ENCODE results near the gene SYT11. TPM values are rescaled to one million over a fixed set of nuclear protein-coding genes. Genes with fewer than 3 reads are reported as not detected.

Gene SYT11
- total and polyA plus RNA-seq, 2 of the 8 experiments (the other 6 are each of a cell fraction or from before 2014, with no cell fraction given), result 7.2 to 9.6 TPM

DNA sequence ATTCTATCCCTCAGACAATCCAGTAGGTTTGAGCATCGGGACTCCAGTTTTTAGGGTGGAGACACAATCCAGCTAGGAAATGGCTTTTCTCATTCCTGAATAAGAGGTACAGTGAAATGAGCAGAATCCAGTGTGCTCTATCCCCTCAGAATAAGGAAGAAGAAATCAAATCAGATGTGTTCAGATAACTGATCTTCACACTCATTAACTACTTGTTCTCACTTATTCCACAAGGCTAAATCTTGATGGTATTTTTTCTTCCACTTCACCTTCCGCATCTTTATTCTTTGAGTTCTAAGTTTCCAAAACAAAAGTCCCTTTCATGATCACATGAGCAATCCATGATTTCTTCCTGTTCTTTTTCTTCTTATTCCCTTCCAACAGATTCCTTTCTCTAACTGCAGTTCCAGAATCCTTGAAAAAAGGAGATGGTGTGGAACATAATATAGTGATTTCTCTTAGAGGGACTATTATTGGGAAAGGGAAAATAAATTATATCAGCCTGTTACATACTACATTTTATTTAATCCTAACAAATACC is 1.7 kb downstream of the SYT11 start:
- no peak overlapping the region for H2BK20ac ChIP-seq (ENCODE audit: low read length)

More for the DNA sequence above, 1.7 kb downstream of the SYT11 start:
- Histone ChIP-seq H2BK15ac (ENCODE audit: low read length) (no peak overlapping the region), H3K79me2 (ENCODE audit: control insufficient read depth in 1 of 2, insufficient read depth in 2 of 2, low read length in 2 of 2) (peaks cover 0 to 10% of the 10 kb centered on the region in 2 experiments; a peak in 2 of 4 replicates), H3K9me3 (ENCODE audit: insufficient read depth in 2 of 2, low read depth in 1 of 2, low read length in 1 of 2) (no peaks in the 10 kb centered on the region), H4K91ac (replicated peaks; ENCODE audit: insufficient read length, low read length) (no peak overlapping the region), H2AFZ (ENCODE audit: low read length) (peak overlapping the region; percentile 56), H3K18ac (ENCODE audit: extremely low read depth, low read length) (no peak overlapping the region), H3K23ac (ENCODE audit: insufficient read length) (no peak overlapping the region), H3K56ac (replicated peaks; ENCODE audit: insufficient read length, low read depth, low read length) (no peak overlapping the region), H4K8ac (ENCODE audit: extremely low read depth, insufficient read depth, low read length) (no peak overlapping the region), H4K5ac (ENCODE audit: insufficient read length, low read depth, low read length) (no peak overlapping the region), H3K27ac (ENCODE audit: low read depth, low read length) (peak overlapping the region; percentile 75), H2BK5ac (ENCODE audit: low read depth, low read length) (no peak overlapping the region), H3K79me1 (ENCODE audit: low read depth, low read length) (peaks cover 3% of the 10 kb centered on the region; the same call in 1 of the 2 replicates), H3K36me3 (ENCODE audit: control insufficient read depth in 2 of 4, insufficient read depth in 4 of 4, low read length in 3 of 4) (no peaks in the 10 kb centered on the region), H3K14ac (ENCODE audit: insufficient read length) (no peak overlapping the region), H3K4me1 (replicated peaks in 1 of 4; ENCODE audit: control insufficient read depth in 3 of 4, insufficient read depth in 4 of 4, low read length in 3 of 4) (peaks cover 0 to 6% (median 2%) of the 10 kb centered on the region in 4 experiments; a peak in 4 of 7 replicates), H2BK12ac (ENCODE audit: low read depth, low read length) (no peak overlapping the region), H3K9ac (replicated peaks in 1 of 4; ENCODE audit: extremely low read depth in 1 of 4, low read depth in 3 of 4, low read length in 3 of 4) (peak overlapping the region; percentile 43 to 87 (median 72); a peak in 6 of 7 replicates), H4K20me1 (replicated peaks in 1 of 2; ENCODE audit: control insufficient read depth in 1 of 2, insufficient read depth in 2 of 2, low read length in 2 of 2) (peaks cover 0 to 2% of the 10 kb centered on the region in 2 experiments), H3K4me3 (ENCODE audit: extremely low read depth in 1 of 4, insufficient read depth in 2 of 4, low read depth in 3 of 4, low read length in 4 of 4) (peak overlapping the region in 2 of 4 experiments; percentile 43 to 68; a peak in 3 of 8 replicates), H3K4ac (replicated peaks; ENCODE audit: insufficient read length, low read depth, low read length) (no peak overlapping the region), H3K23me2 (ENCODE audit: low read depth, low read length) (peaks cover 8% of the 10 kb centered on the region), H3K27me3 (replicated peaks in 1 of 4; ENCODE audit: control insufficient read depth in 3 of 4, extremely low read depth in 1 of 4, insufficient read depth in 3 of 4, low read length in 3 of 4) (no peaks in the 10 kb centered on the region), H2BK120ac (replicated peaks; ENCODE audit: low read depth, low read length) (no peak overlapping the region), H2AK5ac (ENCODE audit: low read depth, low read length) (no peak overlapping the region), H3K4me2 (ENCODE audit: insufficient read depth in 1 of 2, low read depth in 2 of 2, low read length in 2 of 2) (peak overlapping the region; percentile 56 to 81; a peak in 3 of 4 replicates)
- CTCF ChIA-PET (ENCODE audit: partially characterized antibody), result interaction anchor here (0.6 kb wide), 1 partner anchor 742 kb away, joined by 3 read pairs; no protein-coding TSS in a partner anchor
- no peak for FAIRE-seq
- TF ChIP-seq BACH1 (IDR thresholded peaks at IDR 0.05; ENCODE audit: low read length), result no peak
- no peak for TF ChIP-seq SP2 (IDR thresholded peaks at IDR 0.05; ENCODE audit: low read length)
- no peak for TF ChIP-seq CBX8 (IDR thresholded peaks at IDR 0.05; ENCODE audit: borderline replicate concordance, low read depth, low read length)
- no peak for TF ChIP-seq MAFK (IDR thresholded peaks at IDR 0.05; ENCODE audit: low read depth, low read length)
- no peak for TF ChIP-seq BCL11A (IDR thresholded peaks at IDR 0.05; ENCODE audit: low read depth in 2 of 2, low read length in 2 of 2)
- no peak for TF ChIP-seq TEAD4 (IDR thresholded peaks at IDR 0.05; ENCODE audit: low read depth, low read length)
- POLR2A ChIA-PET (ENCODE audit: partially characterized antibody), result interaction anchor here (1.0 to 2.4 kb wide), 3 partner anchors 9 to 116 kb away, joined by 3 to 7 read pairs (median 6); no protein-coding TSS in a partner anchor
- 94% methylated on average over 2 of the region's 2 CpGs; no CpG with 5 or more reads in 1 of the 2 experiments for WGBS, 2 experiments (ENCODE audit: extremely low coverage in 1 of 2, insufficient coverage in 1 of 2, insufficient read length in 1 of 2, insufficient replicate concordance in 2 of 2, low coverage in 1 of 2, low lambda C conversion rate in 2 of 2, missing lambda C conversion rate in 1 of 2)
- no peak for DNase-seq (ENCODE audit: low read depth in 1 of 2, low spot score in 2 of 2)
